ENCODE measurements around the gene GALNT1. TPM values are rescaled to one million over a fixed set of nuclear protein-coding genes. Genes with fewer than 3 reads are reported as not detected.
A peak's percentile ranks its signal among the peaks of the same experiment; 100 is the strongest.

The GALNT1 gene
- total RNA-seq: 10 to 100 TPM; 40.2 to 47.9 (median 45.0) TPM

DNA sequence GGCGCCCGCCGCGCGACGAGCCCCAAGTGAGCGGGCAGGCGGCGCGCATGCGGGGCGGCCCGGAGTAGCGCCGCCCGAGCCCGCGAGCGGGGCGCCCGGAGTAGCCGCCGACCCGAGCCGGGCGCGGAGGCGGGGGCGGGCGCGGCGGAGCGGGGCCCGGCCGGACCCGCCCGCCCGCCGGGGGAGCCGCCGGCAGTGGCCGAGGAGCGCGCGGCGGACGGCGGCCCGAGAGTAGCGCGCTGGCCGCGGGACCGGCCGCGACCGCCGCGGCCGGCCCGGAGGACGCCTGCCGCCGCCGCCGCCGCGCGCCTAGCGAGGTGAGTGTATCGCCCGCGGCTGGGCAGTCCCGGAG is at the start of gene GALNT1:
TSS of gene GALNT1 (plus strand) at position 195 of the 352 bp plus-strand sequence. CDS start 72,923 bp downstream, outside the sequence.
- intact Hi-C loops (cut with DNase I; ENCODE audit: low total_unique reads): loop anchor here (1.0 to 10.0 kb wide), 5 partner anchors 36 to 393 kb away; partner anchors contain the start of genes INO80C and RMP24
- ATAC-seq (peak; percentile 31 to 56), DNase-seq (no peak)
- Histone ChIP-seq H3K27me3 (no peaks in the 10 kb centered on the region), H3K9me3 (no peaks in the 10 kb centered on the region), H3K36me3 (no peaks in the 10 kb centered on the region), H3K4me3 (peak within 1 kb of the TSS; percentile 77 to 90 (median 83)), H3K27ac (peak within 1 kb of the TSS; percentile 87 to 97 (median 95)), H3K4me1 (peaks cover 19 to 24% of the 10 kb centered on the region in 2 donors)
- TF ChIP-seq, protein P1, sequence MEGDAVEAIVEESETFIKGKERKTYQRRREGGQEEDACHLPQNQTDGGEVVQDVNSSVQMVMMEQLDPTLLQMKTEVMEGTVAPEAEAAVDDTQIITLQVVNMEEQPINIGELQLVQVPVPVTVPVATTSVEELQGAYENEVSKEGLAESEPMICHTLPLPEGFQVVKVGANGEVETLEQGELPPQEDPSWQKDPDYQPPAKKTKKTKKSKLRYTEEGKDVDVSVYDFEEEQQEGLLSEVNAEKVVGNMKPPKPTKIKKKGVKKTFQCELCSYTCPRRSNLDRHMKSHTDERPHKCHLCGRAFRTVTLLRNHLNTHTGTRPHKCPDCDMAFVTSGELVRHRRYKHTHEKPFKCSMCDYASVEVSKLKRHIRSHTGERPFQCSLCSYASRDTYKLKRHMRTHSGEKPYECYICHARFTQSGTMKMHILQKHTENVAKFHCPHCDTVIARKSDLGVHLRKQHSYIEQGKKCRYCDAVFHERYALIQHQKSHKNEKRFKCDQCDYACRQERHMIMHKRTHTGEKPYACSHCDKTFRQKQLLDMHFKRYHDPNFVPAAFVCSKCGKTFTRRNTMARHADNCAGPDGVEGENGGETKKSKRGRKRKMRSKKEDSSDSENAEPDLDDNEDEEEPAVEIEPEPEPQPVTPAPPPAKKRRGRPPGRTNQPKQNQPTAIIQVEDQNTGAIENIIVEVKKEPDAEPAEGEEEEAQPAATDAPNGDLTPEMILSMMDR (IDR thresholded peaks at IDR 0.05 in 4 of 5, conservative IDR thresholded peaks at IDR 0.05 in 1 of 5): no peak
- TF ChIP-seq POLR2A (IDR thresholded peaks at IDR 0.05): no peak
- in situ Hi-C loops (cut with MboI; ENCODE audit: low sequenced_read_pairs in 4 of 4): loop anchor here in 1 of 4 donors (10.0 to 25.0 kb wide), 2 partner anchors 87 to 381 kb away; partner anchors contain the start of genes INO80C and RMP24

DNA sequence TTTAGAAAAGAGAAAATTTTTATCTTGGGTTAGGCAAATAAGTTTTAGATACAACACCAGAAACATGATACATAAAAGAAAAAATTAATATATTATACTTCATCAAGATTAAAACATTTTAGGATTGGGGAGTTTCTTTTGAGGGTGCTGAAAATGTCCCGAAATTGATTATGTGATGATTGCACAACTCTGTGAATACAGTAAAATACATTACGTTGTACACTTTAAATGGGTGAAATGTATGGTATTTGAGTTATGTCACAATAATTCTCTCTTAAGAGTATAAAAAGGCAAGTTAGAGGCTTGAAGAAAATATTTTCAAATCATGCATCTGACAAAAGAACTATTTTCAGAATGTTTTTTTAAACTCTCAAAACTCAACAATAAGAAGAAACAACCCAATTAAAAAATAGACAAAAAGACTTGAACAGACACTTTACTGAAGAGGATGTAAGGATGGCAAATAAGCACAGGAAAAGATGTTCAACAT is 47.6 kb upstream of the GALNT1 start:
- H3K27ac ChIP-seq: no peak overlapping the region
- ATAC-seq (no peak), DNase-seq (no peak)
- intact Hi-C loops (cut with DNase I; ENCODE audit: low total_unique reads): no loop called here
- in situ Hi-C loops (cut with MboI; ENCODE audit: low sequenced_read_pairs in 4 of 4): no loop called here
- no peaks in the 10 kb centered on the region for H3K4me1 ChIP-seq
- TF ChIP-seq POLR2A (IDR thresholded peaks at IDR 0.05): no peak
- TF ChIP-seq, protein P1 (IDR thresholded peaks at IDR 0.05 in 4 of 5, conservative IDR thresholded peaks at IDR 0.05 in 1 of 5): no peak
- H3K4me3 ChIP-seq: no peak overlapping the region
- H3K27me3 ChIP-seq: no peaks in the 10 kb centered on the region
- no peaks in the 10 kb centered on the region for H3K36me3 ChIP-seq
- H3K9me3 ChIP-seq: no peaks in the 10 kb centered on the region

DNA sequence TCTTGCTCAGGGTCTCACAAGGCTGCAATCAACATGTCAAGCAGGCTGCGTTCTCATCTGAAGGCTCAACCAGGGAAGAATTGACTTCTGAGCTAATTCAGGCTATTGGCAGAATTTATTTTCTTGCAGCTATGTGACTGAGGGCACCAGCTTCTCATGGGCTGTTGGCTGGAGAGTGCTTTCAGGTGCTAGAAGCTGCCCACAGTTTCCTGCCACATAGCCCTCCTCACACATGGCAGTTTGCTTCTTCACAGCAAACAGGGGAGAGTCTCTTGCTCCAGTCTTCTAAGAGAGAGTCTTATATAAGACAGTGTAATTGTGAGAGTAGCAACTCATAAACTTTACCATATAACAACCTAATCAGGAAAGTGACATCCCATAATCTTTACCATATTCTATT is 46.2 kb upstream of the GALNT1 start:
- no peaks in the 10 kb centered on the region for H3K4me1 ChIP-seq
- TF ChIP-seq, protein P1 (IDR thresholded peaks at IDR 0.05 in 4 of 5, conservative IDR thresholded peaks at IDR 0.05 in 1 of 5): no peak
- TF ChIP-seq POLR2A (IDR thresholded peaks at IDR 0.05): no peak
- H3K4me3 ChIP-seq: no peak overlapping the region
- no peaks in the 10 kb centered on the region for H3K36me3 ChIP-seq
- DNase-seq (no peak), ATAC-seq (no peak)
- intact Hi-C loops (cut with DNase I; ENCODE audit: low total_unique reads): no loop called here
- H3K27me3 ChIP-seq: no peaks in the 10 kb centered on the region
- H3K27ac ChIP-seq: no peak overlapping the region
- in situ Hi-C loops (cut with MboI; ENCODE audit: low sequenced_read_pairs in 4 of 4): no loop called here
- no peaks in the 10 kb centered on the region for H3K9me3 ChIP-seq

DNA sequence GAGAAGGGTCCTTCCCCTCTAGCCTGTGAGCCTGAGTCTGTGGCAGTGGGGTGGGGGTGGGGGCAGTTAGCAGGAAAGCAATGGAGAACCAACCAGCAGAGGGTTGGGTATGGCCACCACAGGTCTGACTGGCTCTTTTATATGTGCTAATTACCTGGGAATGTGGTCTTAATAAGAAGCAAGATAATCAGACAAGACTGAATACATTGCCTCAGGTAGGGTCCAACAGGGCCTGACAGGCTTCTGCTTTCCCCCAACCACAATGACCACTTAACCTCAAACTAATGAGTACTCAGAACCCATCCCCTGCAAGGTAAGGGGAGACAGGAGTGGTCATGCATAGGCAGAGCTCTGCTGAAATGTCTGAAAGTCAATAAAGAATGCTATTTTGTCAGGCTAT is 39.2 kb upstream of the GALNT1 start:
- in situ Hi-C loops (cut with MboI; ENCODE audit: low sequenced_read_pairs in 4 of 4) (no loop called here), intact Hi-C loops (cut with DNase I; ENCODE audit: low total_unique reads) (no loop called here)
- DNase-seq (no peak), ATAC-seq (no peak)
- Histone ChIP-seq H3K4me3 (no peak overlapping the region), H3K4me1 (no peaks in the 10 kb centered on the region), H3K27me3 (no peaks in the 10 kb centered on the region), H3K36me3 (no peaks in the 10 kb centered on the region), H3K9me3 (no peaks in the 10 kb centered on the region), H3K27ac (no peak overlapping the region)
- TF ChIP-seq, protein P1 (IDR thresholded peaks at IDR 0.05 in 4 of 5, conservative IDR thresholded peaks at IDR 0.05 in 1 of 5): no peak
- TF ChIP-seq POLR2A (IDR thresholded peaks at IDR 0.05): no peak

All from gastrocnemius medialis (tissue), 4 donors.